Measurements from ENCODE around the gene IPO9. TPM values are rescaled to one million over a fixed set of nuclear protein-coding genes. Genes with fewer than 3 reads are reported as not detected.

Gene IPO9
- total and polyA plus RNA-seq, 2 of the 4 experiments (the other 2 are of a cell fraction), result 14.0 to 23.4 TPM

DNA sequence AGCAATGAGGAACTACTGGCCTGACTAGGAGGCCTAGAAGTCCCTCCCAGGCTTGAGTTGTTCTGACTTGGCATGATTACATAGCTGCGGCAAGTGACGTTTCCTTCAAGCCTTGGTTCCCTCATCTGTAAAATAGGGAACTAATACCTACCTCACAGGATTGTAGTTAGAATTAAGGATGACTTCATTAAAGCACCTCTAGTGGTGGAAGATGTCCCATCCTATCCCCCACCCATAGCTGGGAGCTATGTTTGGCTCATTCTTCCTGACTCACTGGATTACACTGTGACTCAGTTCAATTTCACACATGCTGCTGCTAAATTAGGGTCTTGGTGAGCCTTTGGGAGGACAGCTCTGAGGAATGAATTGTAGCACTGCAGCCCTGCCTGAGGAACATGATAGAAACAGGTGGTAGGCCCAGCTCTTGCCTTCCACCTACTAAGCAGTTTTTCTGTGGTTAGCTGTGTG, 53.7 kb downstream of the IPO9 start:
- no peak overlapping the region for H4K8ac ChIP-seq (ENCODE audit: low read depth in 2 of 2, low read length in 2 of 2)
- POLR2A ChIA-PET (ENCODE audit: unreplicated experiment), result interaction anchor here (0.6 kb wide), 2 partner anchors 67 to 1164 kb away, joined by 7 to 8 read pairs; no protein-coding TSS in a partner anchor
- H3K27ac ChIP-seq (ENCODE audit: insufficient read depth, low read length), result no peak overlapping the region
- no peaks in the 10 kb centered on the region for H3K36me3 ChIP-seq (ENCODE audit: control insufficient read depth, insufficient read depth, low read length)
- no peaks in the 10 kb centered on the region for H3K9me3 ChIP-seq (ENCODE audit: control insufficient read depth, insufficient read depth, low read length)
- H4K91ac ChIP-seq (ENCODE audit: insufficient read depth, low read depth, low read length), result no peak overlapping the region
- H3K4me1 ChIP-seq (ENCODE audit: control insufficient read depth, insufficient read depth, low read length), result peaks cover 23% of the 10 kb centered on the region
- no peak overlapping the region for H2BK5ac ChIP-seq (ENCODE audit: low read depth, low read length, poor library complexity, severe bottlenecking)
- no CpG with 5 or more reads among the region's 2 CpGs for WGBS, 2 experiments (ENCODE audit: extremely low coverage in 2 of 2, insufficient read length in 1 of 2)
- peaks cover 3% of the 10 kb centered on the region for H4K20me1 ChIP-seq (ENCODE audit: insufficient read depth, low read length)
- intact Hi-C loops (cut with micrococcal nuclease) (loop anchor here (10.0 kb wide), 1 partner anchor 232 kb away; no protein-coding TSS in a partner anchor), in situ Hi-C loops (cut with MboI; ENCODE audit: low sequenced_read_pairs) (no loop called here), dilution Hi-C loops (cut with HindIII; ENCODE audit: low sequenced_read_pairs, unreplicated experiment) (no loop called here)
- no peak overlapping the region for H2AK5ac ChIP-seq (ENCODE audit: low read depth, low read length)
- no peak overlapping the region for H3K56ac ChIP-seq (ENCODE audit: extremely low read depth, insufficient read depth, low read length)
- H3K14ac ChIP-seq (replicated peaks; ENCODE audit: low read depth, low read length), result no peak overlapping the region
- H2AFZ ChIP-seq (replicated peaks; ENCODE audit: low read length, poor library complexity), result no peak overlapping the region
- H2AK9ac ChIP-seq (replicated peaks; ENCODE audit: low read depth, low read length, poor library complexity), result no peak overlapping the region
- no peak overlapping the region for H3K4me3 ChIP-seq (ENCODE audit: insufficient read depth, low read depth, low read length)
- CTCF ChIA-PET, result interaction anchor here (0.5 to 1.9 kb wide), 6 partner anchors 13 to 117 kb away, joined by 3 to 8 read pairs (median 4); no protein-coding TSS in a partner anchor
- peaks cover 3 to 9% of the 10 kb centered on the region in 2 experiments; a peak in 2 of 4 replicates for H3K79me1 ChIP-seq (ENCODE audit: low read depth in 1 of 2, low read length in 2 of 2)
- TF ChIP-seq MAZ (IDR thresholded peaks at IDR 0.05; ENCODE audit: borderline replicate concordance, low read depth, low read length) (no peak), RFX5 (IDR thresholded peaks at IDR 0.05; ENCODE audit: low read depth, low read length) (no peak), POLR2A (IDR thresholded peaks at IDR 0.05; ENCODE audit: low read depth, low read length) (no peak; the same call in 1 of the 2 replicates), CEBPB (IDR thresholded peaks at IDR 0.05; ENCODE audit: low read depth, low read length) (peak; percentile 49), SMC3 (IDR thresholded peaks at IDR 0.05; ENCODE audit: low read depth, low read length) (no peak), RCOR1 (IDR thresholded peaks at IDR 0.05; ENCODE audit: insufficient replicate concordance, low read length) (no peak), RAD21 (IDR thresholded peaks at IDR 0.05; ENCODE audit: low read length) (no peak; the same call in 1 of the 2 replicates), MAFK (IDR thresholded peaks at IDR 0.05; ENCODE audit: low read depth, low read length) (peak; percentile 34; the same call in 1 of the 2 replicates), FOS (IDR thresholded peaks at IDR 0.05; ENCODE audit: low read depth, low read length) (peak; percentile 72), MXI1 (IDR thresholded peaks at IDR 0.05; ENCODE audit: borderline replicate concordance, low read depth, low read length) (no peak), NFE2L2 (IDR thresholded peaks at IDR 0.05; ENCODE audit: low read depth, low read length) (peak; percentile 57), CHD1 (IDR thresholded peaks at IDR 0.05; ENCODE audit: low read depth, low read length) (no peak), BHLHE40 (IDR thresholded peaks at IDR 0.05; ENCODE audit: low read depth, low read length) (no peak)
- TF ChIP-seq, protein P1, sequence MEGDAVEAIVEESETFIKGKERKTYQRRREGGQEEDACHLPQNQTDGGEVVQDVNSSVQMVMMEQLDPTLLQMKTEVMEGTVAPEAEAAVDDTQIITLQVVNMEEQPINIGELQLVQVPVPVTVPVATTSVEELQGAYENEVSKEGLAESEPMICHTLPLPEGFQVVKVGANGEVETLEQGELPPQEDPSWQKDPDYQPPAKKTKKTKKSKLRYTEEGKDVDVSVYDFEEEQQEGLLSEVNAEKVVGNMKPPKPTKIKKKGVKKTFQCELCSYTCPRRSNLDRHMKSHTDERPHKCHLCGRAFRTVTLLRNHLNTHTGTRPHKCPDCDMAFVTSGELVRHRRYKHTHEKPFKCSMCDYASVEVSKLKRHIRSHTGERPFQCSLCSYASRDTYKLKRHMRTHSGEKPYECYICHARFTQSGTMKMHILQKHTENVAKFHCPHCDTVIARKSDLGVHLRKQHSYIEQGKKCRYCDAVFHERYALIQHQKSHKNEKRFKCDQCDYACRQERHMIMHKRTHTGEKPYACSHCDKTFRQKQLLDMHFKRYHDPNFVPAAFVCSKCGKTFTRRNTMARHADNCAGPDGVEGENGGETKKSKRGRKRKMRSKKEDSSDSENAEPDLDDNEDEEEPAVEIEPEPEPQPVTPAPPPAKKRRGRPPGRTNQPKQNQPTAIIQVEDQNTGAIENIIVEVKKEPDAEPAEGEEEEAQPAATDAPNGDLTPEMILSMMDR (conservative IDR thresholded peaks at IDR 0.05; ENCODE audit: low read depth, low read length), result peak; percentile 37; the same call in 1 of the 2 replicates
- TF ChIP-seq, protein P2, sequence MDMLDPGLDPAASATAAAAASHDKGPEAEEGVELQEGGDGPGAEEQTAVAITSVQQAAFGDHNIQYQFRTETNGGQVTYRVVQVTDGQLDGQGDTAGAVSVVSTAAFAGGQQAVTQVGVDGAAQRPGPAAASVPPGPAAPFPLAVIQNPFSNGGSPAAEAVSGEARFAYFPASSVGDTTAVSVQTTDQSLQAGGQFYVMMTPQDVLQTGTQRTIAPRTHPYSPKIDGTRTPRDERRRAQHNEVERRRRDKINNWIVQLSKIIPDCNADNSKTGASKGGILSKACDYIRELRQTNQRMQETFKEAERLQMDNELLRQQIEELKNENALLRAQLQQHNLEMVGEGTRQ (IDR thresholded peaks at IDR 0.05; ENCODE audit: low read depth, low read length), result no peak
- TF ChIP-seq, protein P3, sequence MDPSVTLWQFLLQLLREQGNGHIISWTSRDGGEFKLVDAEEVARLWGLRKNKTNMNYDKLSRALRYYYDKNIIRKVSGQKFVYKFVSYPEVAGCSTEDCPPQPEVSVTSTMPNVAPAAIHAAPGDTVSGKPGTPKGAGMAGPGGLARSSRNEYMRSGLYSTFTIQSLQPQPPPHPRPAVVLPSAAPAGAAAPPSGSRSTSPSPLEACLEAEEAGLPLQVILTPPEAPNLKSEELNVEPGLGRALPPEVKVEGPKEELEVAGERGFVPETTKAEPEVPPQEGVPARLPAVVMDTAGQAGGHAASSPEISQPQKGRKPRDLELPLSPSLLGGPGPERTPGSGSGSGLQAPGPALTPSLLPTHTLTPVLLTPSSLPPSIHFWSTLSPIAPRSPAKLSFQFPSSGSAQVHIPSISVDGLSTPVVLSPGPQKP (IDR thresholded peaks at IDR 0.05; ENCODE audit: borderline replicate concordance, low read depth, low read length), result no peak
- peaks cover 30% of the 10 kb centered on the region for H3K9me1 ChIP-seq (ENCODE audit: insufficient read depth, low read length)
- H3K27me3 ChIP-seq (ENCODE audit: control insufficient read depth, insufficient read depth, low read length), result no peaks in the 10 kb centered on the region
- H3K23ac ChIP-seq (ENCODE audit: low read depth, low read length), result no peak overlapping the region
- H4K5ac ChIP-seq (ENCODE audit: low read depth, low read length), result no peak overlapping the region
- H3K9ac ChIP-seq (ENCODE audit: low read depth, low read length), result no peak overlapping the region
- H2BK15ac ChIP-seq (ENCODE audit: low read depth, low read length), result no peak overlapping the region
- H3K4ac ChIP-seq (ENCODE audit: low read depth, low read length), result no peak overlapping the region
- DNase-seq, result peak; percentile 87
- H3K18ac ChIP-seq (ENCODE audit: low read depth, low read length), result no peak overlapping the region
- ATAC-seq (ENCODE audit: low read depth), result peak; percentile 74
- H2BK20ac ChIP-seq (ENCODE audit: low read depth, low read length), result no peak overlapping the region
- no peak overlapping the region for H2BK120ac ChIP-seq (ENCODE audit: low read depth, low read length)
- no peak overlapping the region for H3K4me2 ChIP-seq (ENCODE audit: low read depth, low read length)
- BruUV-seq (replicated peaks), result no TSS peak
